Measurements from ENCODE around the gene CHRD. TPM values are rescaled to one million over a fixed set of nuclear protein-coding genes. Genes with fewer than 3 reads are reported as not detected.

CHRD gene
- total and polyA plus RNA-seq, 9 of the 15 experiments (the other 6 are each of a cell fraction or from before 2014, with no cell fraction given): 0.11 to 1.3 (median 0.59) TPM; not detected in 3

GRCh38 chr3:184352897-184353545 lies 26.8 kb upstream of the CHRD start:
- FAIRE-seq: no peak
- no peaks in the 10 kb centered on the region for H3K9me3 ChIP-seq (replicated peaks; ENCODE audit: control insufficient read depth, insufficient read depth, low read depth, low read length)
- H2AFZ ChIP-seq (ENCODE audit: low read depth, low read length): no peak overlapping the region
- WGBS (ENCODE audit: insufficient coverage, low coverage, missing lambda C conversion rate): 86% methylated on average over 11 of the region's 11 CpGs
- peak overlapping the region in 1 of 2 experiments; percentile 62; a peak in 2 of 4 replicates for H3K9ac ChIP-seq (ENCODE audit: insufficient read depth in 1 of 2, low read depth in 2 of 2, low read length in 2 of 2)
- no peaks in the 10 kb centered on the region for H4K20me1 ChIP-seq (replicated peaks; ENCODE audit: control insufficient read depth, insufficient read depth, low read length)
- no peak for DNase-seq (ENCODE audit: extremely low read depth in 1 of 4, low spot score in 3 of 4)
- peaks cover 77% of the 10 kb centered on the region; the same call in 2 of the 3 replicates for H3K36me3 ChIP-seq (ENCODE audit: control insufficient read depth, insufficient read depth, low read length)
- ATAC-seq: no peak
- POLR2A ChIA-PET: interaction anchor here (0.9 to 1.5 kb wide), 3 partner anchors 7 to 11 kb away, joined by 4 to 6 read pairs (median 5); no protein-coding TSS in a partner anchor
- peaks cover 34 to 69% of the 10 kb centered on the region in 2 experiments for H3K4me1 ChIP-seq (replicated peaks in 1 of 2; ENCODE audit: control insufficient read depth in 2 of 2, insufficient read depth in 2 of 2, low read length in 2 of 2)
- no peak overlapping the region for H3K27ac ChIP-seq (ENCODE audit: extremely low read depth, low read depth, low read length)
- TF ChIP-seq ZNF668 (CRISPR knock-in tag; IDR thresholded peaks at IDR 0.05): no peak
- TF ChIP-seq ZNF184 (CRISPR knock-in tag; IDR thresholded peaks at IDR 0.05): no peak
- H3K27me3 ChIP-seq (ENCODE audit: control insufficient read depth in 2 of 2, insufficient read depth in 2 of 2, low read length in 2 of 2): no peaks in the 10 kb centered on the region
- intact Hi-C loops (cut with micrococcal nuclease): no loop called here
- CTCF ChIA-PET (ENCODE audit: low intra/inter-chr PET ratio): no interaction called here
- H3K79me2 ChIP-seq (ENCODE audit: control insufficient read depth, insufficient read depth, low read length): no peaks in the 10 kb centered on the region
- H3K4me3 ChIP-seq: no peak overlapping the region
- H3K9me1 ChIP-seq (ENCODE audit: control insufficient read depth, insufficient read depth, low read length): no peaks in the 10 kb centered on the region
- BruUV-seq (replicated peaks): no TSS peak
- in situ Hi-C loops (cut with MboI): no loop called here
- no peak overlapping the region for H3K4me2 ChIP-seq (ENCODE audit: insufficient read depth, low read length)

GRCh38 chr3:184353546-184353941 lies 26.3 kb upstream of the CHRD start:
- no peaks in the 10 kb centered on the region for H4K20me1 ChIP-seq (replicated peaks; ENCODE audit: control insufficient read depth, insufficient read depth, low read length)
- CTCF ChIA-PET (ENCODE audit: low intra/inter-chr PET ratio): no interaction called here
- no peaks in the 10 kb centered on the region for H3K9me3 ChIP-seq (replicated peaks; ENCODE audit: control insufficient read depth, insufficient read depth, low read depth, low read length)
- POLR2A ChIA-PET: interaction anchor here (0.9 to 1.0 kb wide), 2 partner anchors 8 to 11 kb away, joined by 5 to 6 read pairs; no protein-coding TSS in a partner anchor
- H3K79me2 ChIP-seq (ENCODE audit: control insufficient read depth, insufficient read depth, low read length): no peaks in the 10 kb centered on the region
- no peak overlapping the region for H2AFZ ChIP-seq (ENCODE audit: low read depth, low read length)
- in situ Hi-C loops (cut with MboI) (no loop called here), intact Hi-C loops (cut with micrococcal nuclease) (no loop called here)
- H3K4me1 ChIP-seq (replicated peaks in 1 of 2; ENCODE audit: control insufficient read depth in 2 of 2, insufficient read depth in 2 of 2, low read length in 2 of 2): peaks cover 29 to 66% of the 10 kb centered on the region in 2 experiments
- peak overlapping the region in 1 of 2 experiments; percentile 62; a peak in 2 of 4 replicates for H3K9ac ChIP-seq (ENCODE audit: insufficient read depth in 1 of 2, low read depth in 2 of 2, low read length in 2 of 2)
- no peak for ATAC-seq
- WGBS (ENCODE audit: insufficient coverage, low coverage, missing lambda C conversion rate): 91% methylated on average over 8 of the region's 11 CpGs
- BruUV-seq (replicated peaks): no TSS peak
- no peak overlapping the region for H3K4me3 ChIP-seq
- no peak overlapping the region for H3K27ac ChIP-seq (ENCODE audit: extremely low read depth, low read depth, low read length)
- TF ChIP-seq MAX (CRISPR knock-in tag; IDR thresholded peaks at IDR 0.05) (0 out of 2 replicates have a peak, but pooled peaks have one; percentile 24), ESRRA (IDR thresholded peaks at IDR 0.05; ENCODE audit: borderline replicate concordance, low read depth) (no peak)
- DNase-seq (ENCODE audit: extremely low read depth in 1 of 4, low spot score in 3 of 4): no peak
- no peak for FAIRE-seq
- no peak overlapping the region for H3K4me2 ChIP-seq (ENCODE audit: insufficient read depth, low read length)
- no peaks in the 10 kb centered on the region for H3K27me3 ChIP-seq (ENCODE audit: control insufficient read depth in 2 of 2, insufficient read depth in 2 of 2, low read length in 2 of 2)
- peaks cover 82% of the 10 kb centered on the region; the same call in 2 of the 3 replicates for H3K36me3 ChIP-seq (ENCODE audit: control insufficient read depth, insufficient read depth, low read length)
- peaks cover 5% of the 10 kb centered on the region for H3K9me1 ChIP-seq (ENCODE audit: control insufficient read depth, insufficient read depth, low read length)

All from K562 (cell line).